ENCODE data around the gene THSD7B. TPM values are rescaled to one million over a fixed set of nuclear protein-coding genes. Genes with fewer than 3 reads are reported as not detected.

Gene THSD7B
- total and polyA plus RNA-seq, 2 of the 8 experiments (the other 6 are each of a cell fraction or from before 2014, with no cell fraction given), result 0.60 to 2.9 TPM

- H3K79me1 ChIP-seq (ENCODE audit: low read depth, low read length), result no peaks in the 10 kb centered on the region
- H4K20me1 ChIP-seq (replicated peaks in 1 of 2; ENCODE audit: control insufficient read depth in 1 of 2, insufficient read depth in 2 of 2, low read length in 2 of 2), result no peaks in the 10 kb centered on the region
- no peak overlapping the region for H2AFZ ChIP-seq (ENCODE audit: low read length)
- H3K79me2 ChIP-seq (ENCODE audit: control insufficient read depth in 1 of 2, insufficient read depth in 2 of 2, low read length in 2 of 2), result no peaks in the 10 kb centered on the region
- TF ChIP-seq E2F6 (IDR thresholded peaks at IDR 0.05) (no peak), RAD21 (IDR thresholded peaks at IDR 0.05 in 1 of 2, conservative IDR thresholded peaks at IDR 0.05 in 1 of 2; ENCODE audit: low read depth in 2 of 2, low read length in 2 of 2) (no peak), TEAD4 (IDR thresholded peaks at IDR 0.05; ENCODE audit: low read depth, low read length) (no peak), HDAC2 (IDR thresholded peaks at IDR 0.05; ENCODE audit: borderline replicate concordance in 1 of 2, low read depth in 2 of 2, low read length in 2 of 2) (no peak), POLR2A (IDR thresholded peaks at IDR 0.05; ENCODE audit: control extremely low read depth in 1 of 2, low read depth in 2 of 2, low read length in 2 of 2) (no peak), POLR2AphosphoS5 (IDR thresholded peaks at IDR 0.05; ENCODE audit: low read depth, low read length) (no peak)
- no peak overlapping the region for H2AK5ac ChIP-seq (ENCODE audit: low read depth, low read length)
- FAIRE-seq (no peak), DNase-seq (ENCODE audit: low read depth in 1 of 2, low spot score in 2 of 2) (no peak)
- H3K56ac ChIP-seq (replicated peaks; ENCODE audit: insufficient read length, low read depth, low read length), result no peak overlapping the region
- no peak overlapping the region for H4K5ac ChIP-seq (ENCODE audit: insufficient read length, low read depth, low read length)
- ChIA-PET CTCF (ENCODE audit: partially characterized antibody) (no interaction called here), POLR2A (ENCODE audit: partially characterized antibody) (no interaction called here)
- 93% methylated on average over 5 of the region's 5 CpGs; no CpG with 5 or more reads in 1 of the 2 experiments for WGBS, 2 experiments (ENCODE audit: extremely low coverage in 1 of 2, insufficient coverage in 1 of 2, insufficient read length in 1 of 2, insufficient replicate concordance in 2 of 2, low coverage in 1 of 2, low lambda C conversion rate in 2 of 2, missing lambda C conversion rate in 1 of 2)
- H3K4me2 ChIP-seq (ENCODE audit: insufficient read depth in 1 of 2, low read depth in 2 of 2, low read length in 2 of 2), result no peak overlapping the region
- H2BK120ac ChIP-seq (replicated peaks; ENCODE audit: low read depth, low read length), result no peak overlapping the region
- no peak overlapping the region for H3K9ac ChIP-seq (replicated peaks in 1 of 4; ENCODE audit: extremely low read depth in 1 of 4, low read depth in 3 of 4, low read length in 3 of 4)
- H3K27me3 ChIP-seq (replicated peaks in 1 of 4; ENCODE audit: control insufficient read depth in 3 of 4, extremely low read depth in 1 of 4, insufficient read depth in 3 of 4, low read length in 3 of 4), result no peaks in the 10 kb centered on the region
- no peak overlapping the region for H2BK12ac ChIP-seq (ENCODE audit: low read depth, low read length)
- no peak overlapping the region for H2BK15ac ChIP-seq (ENCODE audit: low read length)
- no peak overlapping the region for H4K8ac ChIP-seq (ENCODE audit: extremely low read depth, insufficient read depth, low read length)
- H3K4me1 ChIP-seq (replicated peaks in 1 of 4; ENCODE audit: control insufficient read depth in 3 of 4, insufficient read depth in 4 of 4, low read length in 3 of 4), result no peaks in the 10 kb centered on the region
- H3K23me2 ChIP-seq (ENCODE audit: low read depth, low read length), result no peaks in the 10 kb centered on the region
- no peak overlapping the region for H3K27ac ChIP-seq (ENCODE audit: low read depth, low read length)
- no peak overlapping the region for H4K91ac ChIP-seq (replicated peaks; ENCODE audit: insufficient read length, low read length)
- no peak overlapping the region for H3K4ac ChIP-seq (replicated peaks; ENCODE audit: insufficient read length, low read depth, low read length)
- no peak overlapping the region for H3K4me3 ChIP-seq (ENCODE audit: extremely low read depth in 1 of 4, insufficient read depth in 2 of 4, low read depth in 3 of 4, low read length in 4 of 4)
- no peaks in the 10 kb centered on the region for H3K36me3 ChIP-seq (ENCODE audit: control insufficient read depth in 2 of 4, insufficient read depth in 4 of 4, low read length in 3 of 4)
- no peak overlapping the region for H3K18ac ChIP-seq (ENCODE audit: extremely low read depth, low read length)
- no peaks in the 10 kb centered on the region for H3K9me3 ChIP-seq (ENCODE audit: insufficient read depth in 2 of 2, low read depth in 1 of 2, low read length in 1 of 2)
- H3K23ac ChIP-seq (ENCODE audit: insufficient read length), result no peak overlapping the region
- H3K14ac ChIP-seq (ENCODE audit: insufficient read length), result no peak overlapping the region
- no peak overlapping the region for H2BK20ac ChIP-seq (ENCODE audit: low read length)
- H2BK5ac ChIP-seq (ENCODE audit: low read depth, low read length), result no peak overlapping the region
Measured at GRCh38 chr2:137411585-137411984, 646.2 kb downstream of the THSD7B start.
